Vagina (tissue), 2 donors: ENCODE data around the gene GPATCH3. TPM values are rescaled to one million over a fixed set of nuclear protein-coding genes. Genes with fewer than 3 reads are reported as not detected.

Experiments
- DNase-seq, 2 donors: peaks; one replicate each; pipeline ENCODE4 v3.0.0-alpha.2; 2017; ENCODE audit errors: extremely low spot score in 2 of 2
- H3K27ac ChIP-seq: fragments of 200-600 bp; sonication (generic); one replicate; pipeline ENCODE4 v1.5.1; 2019
- H3K27me3 ChIP-seq: fragments of 200-600 bp; sonication (generic); one replicate; pipeline ENCODE4 v1.5.1; 2019
- H3K36me3 ChIP-seq, 2 donors: fragments of 200-600 bp; sonication (generic); one replicate each; pipeline ENCODE4 v1.5.1; 2017 to 2019
- H3K4me1 ChIP-seq: fragments of 200-600 bp; sonication (generic); one replicate; pipeline ENCODE4 v1.5.1; 2019
- H3K4me3 ChIP-seq, 2 donors: fragments of 200-600 bp; sonication (generic); 1 replicate in 1 of 2; 2 replicates in 1 of 2; pipeline ENCODE4 v1.5.1; 2016 to 2019
- H3K9me3 ChIP-seq: fragments of 200-600 bp; sonication (generic); one replicate; pipeline ENCODE4 v1.5.1; 2019
- CTCF ChIP-seq, 3 experiments: fragments of 450-650 bp in 2 of 3; fragments of 200-600 bp in 1 of 3; sonication (generic) in 1 of 3; IDR thresholded peaks; one replicate each; pipeline ENCODE4 v1.5.1; 2017 to 2019; ENCODE audit warnings: antibody characterized with exemption in 3 of 3, mild to moderate bottlenecking in 2 of 3, moderate library complexity in 2 of 3
- POLR2A ChIP-seq, 2 donors: fragments of 450-650 bp; IDR thresholded peaks; one replicate each; pipeline ENCODE4 v1.6.1; 2017; ENCODE audit warnings: antibody characterized with exemption in 2 of 2, mild to moderate bottlenecking in 2 of 2, moderate library complexity in 2 of 2
- POLR2AphosphoS5 ChIP-seq, 2 donors: sonication (generic); formaldehyde crosslinking; IDR thresholded peaks; one replicate each; pipeline ENCODE4 v1.9.0; 2017; ENCODE audit warnings: antibody characterized with exemption in 2 of 2, mild to moderate bottlenecking in 2 of 2, low read depth in 1 of 2; ENCODE audit not compliant: insufficient read depth in 1 of 2
- intact Hi-C: fragments of 100-400 bp; cut with DNase I; formaldehyde crosslinking; loops from one replicate; pipeline ENCODE4 v1.15.1; 2023
- total RNA-seq: library from RNA; depleted of rRNA; stranded (reverse); fragments of >200 nt; gene quantifications from one replicate; pipeline ENCODE4 v1.2.3, GENCODE V29; 2016

GPATCH3 gene
- total RNA-seq, 1 donor from 2014 or later = 5.2 TPM

- H3K27ac ChIP-seq = no peak overlapping the region
- peaks cover 27% of the 10 kb centered on the region for H3K4me1 ChIP-seq
- no peak overlapping the region for H3K4me3 ChIP-seq
- peaks cover 0 to 55% of the 10 kb centered on the region in 2 donors for H3K36me3 ChIP-seq
- no peak for DNase-seq
- H3K9me3 ChIP-seq = no peaks in the 10 kb centered on the region
- no peaks in the 10 kb centered on the region for H3K27me3 ChIP-seq
- intact Hi-C loops = no loop called here
- no peak for TF ChIP-seq POLR2AphosphoS5 (IDR thresholded peaks at IDR 0.05; ENCODE audit: insufficient read depth in 1 of 2, low read depth in 1 of 2)
- no peak for TF ChIP-seq CTCF (IDR thresholded peaks at IDR 0.05)
- no peak for TF ChIP-seq POLR2A (IDR thresholded peaks at IDR 0.05)
Measured at GRCh38 chr1:26897351-26897750, 2.9 kb downstream of the GPATCH3 start.

GRCh38 chr1:26894263-26894662, 6.0 kb downstream of the GPATCH3 start:
- TF ChIP-seq POLR2AphosphoS5 (IDR thresholded peaks at IDR 0.05; ENCODE audit: insufficient read depth in 1 of 2, low read depth in 1 of 2) (no peak), POLR2A (IDR thresholded peaks at IDR 0.05) (no peak), CTCF (IDR thresholded peaks at IDR 0.05) (no peak)
- Histone ChIP-seq H3K27me3 (no peaks in the 10 kb centered on the region), H3K4me1 (peaks cover 25% of the 10 kb centered on the region), H3K36me3 (peaks cover 0 to 62% of the 10 kb centered on the region in 2 donors), H3K9me3 (no peaks in the 10 kb centered on the region), H3K27ac (no peak overlapping the region), H3K4me3 (no peak overlapping the region)
- DNase-seq = no peak
- intact Hi-C loops = no loop called here

- intact Hi-C loops = no loop called here
- TF ChIP-seq CTCF (IDR thresholded peaks at IDR 0.05) = no peak
- no peak for TF ChIP-seq POLR2AphosphoS5 (IDR thresholded peaks at IDR 0.05; ENCODE audit: insufficient read depth in 1 of 2, low read depth in 1 of 2)
- no peak for TF ChIP-seq POLR2A (IDR thresholded peaks at IDR 0.05)
- H3K9me3 ChIP-seq = no peaks in the 10 kb centered on the region
- H3K36me3 ChIP-seq = peaks cover 3 to 58% of the 10 kb centered on the region in 2 donors
- H3K4me1 ChIP-seq = peaks cover 23% of the 10 kb centered on the region
- H3K4me3 ChIP-seq = peak overlapping the region; percentile 77 to 81
- no peaks in the 10 kb centered on the region for H3K27me3 ChIP-seq
- no peak for DNase-seq
- peak overlapping the region; percentile 78 for H3K27ac ChIP-seq
Measured at GRCh38 chr1:26890467-26890796, 9.8 kb downstream of the GPATCH3 start.

- DNase-seq = no peak
- Histone ChIP-seq H3K9me3 (no peaks in the 10 kb centered on the region), H3K27me3 (no peaks in the 10 kb centered on the region), H3K36me3 (peaks cover 3 to 59% of the 10 kb centered on the region in 2 donors), H3K4me1 (peaks cover 23% of the 10 kb centered on the region), H3K4me3 (peak within 1 kb of the TSS; percentile 77 to 81), H3K27ac (peak within 1 kb of the TSS; percentile 78)
- TF ChIP-seq CTCF (IDR thresholded peaks at IDR 0.05) = no peak
- TF ChIP-seq POLR2AphosphoS5 (IDR thresholded peaks at IDR 0.05; ENCODE audit: insufficient read depth in 1 of 2, low read depth in 1 of 2) = peak; percentile 81 to 85
- intact Hi-C loops = no loop called here
Measured at GRCh38 chr1:26889551-26890466, 10.5 kb downstream of the GPATCH3 start, which contains the start of gene GPN2. Gene GPN2, minus strand, starts transcription at chr1:26890283. Its CDS starts 187 bp downstream, at chr1:26890096.

GRCh38 chr1:26888231-26888630, 12.0 kb downstream of the GPATCH3 start:
- H3K36me3 ChIP-seq = peaks cover 3 to 61% of the 10 kb centered on the region in 2 donors
- TF ChIP-seq POLR2AphosphoS5 (IDR thresholded peaks at IDR 0.05; ENCODE audit: insufficient read depth in 1 of 2, low read depth in 1 of 2) = no peak
- no peak for TF ChIP-seq CTCF (IDR thresholded peaks at IDR 0.05)
- TF ChIP-seq POLR2A (IDR thresholded peaks at IDR 0.05) = no peak

More at GRCh38 chr1:26888231-26888630, 12.0 kb downstream of the GPATCH3 start:
- DNase-seq = no peak
- no peak overlapping the region for H3K4me3 ChIP-seq
- no peaks in the 10 kb centered on the region for H3K9me3 ChIP-seq
- no peaks in the 10 kb centered on the region for H3K27me3 ChIP-seq
- no peak overlapping the region for H3K27ac ChIP-seq
- peaks cover 23% of the 10 kb centered on the region for H3K4me1 ChIP-seq
- intact Hi-C loops = no loop called here
